Right ventricle myocardium superior (tissue), 1 donor: ENCODE data around the gene ZNRD2. TPM values are rescaled to one million over a fixed set of nuclear protein-coding genes. Genes with fewer than 3 reads are reported as not detected.
"Not testable (repeated sequence)": the region's sequence is repeated elsewhere in the genome, so short reads cannot be mapped to it uniquely, and the experiment has no call there.

Experiments used
- ATAC-seq: fragments of 200-7000 bp; cut with Tn5 transposase; one replicate; pipeline ENCODE4 v1.9.1; 2020; ENCODE audit warnings: mild to moderate bottlenecking; ENCODE audit not compliant: poor library complexity
- DNase-seq: peaks from one replicate; pipeline ENCODE4 v3.0.0-alpha.2; 2020
- intact Hi-C: fragments of 100-400 bp; cut with DNase I; formaldehyde crosslinking; loops from one replicate; pipeline ENCODE4 v1.11.2; 2022
- long read RNA-seq: library from polyadenylated mRNA; unstranded; transcript quantifications from one replicate; pipeline ENCODE4 v2.0.0, GENCODE V29; 2021
- total RNA-seq: library from RNA; stranded (reverse); fragmentation: NEBNext Ultra II Directional; extraction: Animal tissue kit (Norgen Biotek cat#: 25700); gene quantifications from one replicate; pipeline ENCODE4 v1.2.1, GENCODE V29; 2021
- donor health status: DM: no; HTN: yes; CAD: no; lungs with severe emphysema.

Gene ZNRD2, protein sequence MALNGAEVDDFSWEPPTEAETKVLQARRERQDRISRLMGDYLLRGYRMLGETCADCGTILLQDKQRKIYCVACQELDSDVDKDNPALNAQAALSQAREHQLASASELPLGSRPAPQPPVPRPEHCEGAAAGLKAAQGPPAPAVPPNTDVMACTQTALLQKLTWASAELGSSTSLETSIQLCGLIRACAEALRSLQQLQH
- 23.2 TPM for total RNA-seq
- long read RNA-seq, transcript SSSCA1-201 (4 exons, 698 nt) = major isoform, 9 of 57 reads
- long read RNA-seq, partial matches to known transcripts = 6 of 57 reads
- long read RNA-seq, other reads (novel, unspliced or antisense) = 40 of 57 reads

DNA sequence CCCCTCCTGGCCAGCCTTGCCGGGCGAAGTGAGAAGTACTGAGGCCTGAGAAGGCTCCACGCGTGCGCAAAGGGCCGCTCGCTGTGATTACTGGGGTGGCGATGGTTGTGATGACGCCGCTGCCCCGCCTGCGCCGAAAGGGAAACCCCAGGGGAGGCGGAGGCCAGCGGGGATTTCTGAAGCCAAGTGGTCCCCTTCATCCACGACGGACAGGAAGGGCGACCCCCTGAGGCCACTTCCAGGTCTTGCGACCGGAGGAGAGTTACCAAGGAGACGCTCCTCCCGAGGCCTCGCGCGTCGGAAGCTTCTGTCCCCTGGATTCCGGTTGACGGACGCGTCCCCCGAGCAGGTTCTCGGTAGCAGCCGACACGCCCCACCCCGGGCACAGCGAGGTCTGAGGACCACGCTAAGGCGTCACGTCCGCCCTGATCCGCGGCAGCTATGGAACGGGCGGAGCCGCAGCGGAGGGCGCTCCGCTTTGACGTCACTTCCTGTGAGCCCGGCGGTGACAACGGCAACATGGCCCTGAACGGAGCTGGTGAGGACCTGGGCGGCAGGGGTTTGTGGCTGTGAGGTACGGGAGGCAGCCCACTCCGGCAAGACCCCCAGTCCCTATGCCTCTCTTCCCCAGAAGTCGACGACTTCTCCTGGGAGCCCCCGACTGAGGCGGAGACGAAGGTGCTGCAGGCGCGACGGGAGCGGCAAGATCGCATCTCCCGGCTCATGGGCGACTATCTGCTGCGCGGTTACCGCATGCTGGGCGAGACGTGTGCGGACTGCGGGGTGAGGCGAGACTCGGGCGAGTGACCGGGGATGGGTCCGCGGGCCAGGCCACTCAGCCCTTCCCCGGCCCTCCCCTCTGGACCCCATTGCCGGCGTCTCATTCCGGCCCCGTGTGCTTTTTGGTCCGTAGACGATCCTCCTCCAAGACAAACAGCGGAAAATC, at the start of gene ZNRD2:
TSS of gene ZNRD2 (plus strand) at position 505 of the 946 bp plus-strand sequence. CDS start at position 520, 15 bp downstream.
- intact Hi-C loops = loop anchor here (5.0 kb wide), 1 partner anchor 37 kb away; no protein-coding TSS in a partner anchor
- DNase-seq (peak; percentile 99), ATAC-seq (peak; percentile 87)

DNA sequence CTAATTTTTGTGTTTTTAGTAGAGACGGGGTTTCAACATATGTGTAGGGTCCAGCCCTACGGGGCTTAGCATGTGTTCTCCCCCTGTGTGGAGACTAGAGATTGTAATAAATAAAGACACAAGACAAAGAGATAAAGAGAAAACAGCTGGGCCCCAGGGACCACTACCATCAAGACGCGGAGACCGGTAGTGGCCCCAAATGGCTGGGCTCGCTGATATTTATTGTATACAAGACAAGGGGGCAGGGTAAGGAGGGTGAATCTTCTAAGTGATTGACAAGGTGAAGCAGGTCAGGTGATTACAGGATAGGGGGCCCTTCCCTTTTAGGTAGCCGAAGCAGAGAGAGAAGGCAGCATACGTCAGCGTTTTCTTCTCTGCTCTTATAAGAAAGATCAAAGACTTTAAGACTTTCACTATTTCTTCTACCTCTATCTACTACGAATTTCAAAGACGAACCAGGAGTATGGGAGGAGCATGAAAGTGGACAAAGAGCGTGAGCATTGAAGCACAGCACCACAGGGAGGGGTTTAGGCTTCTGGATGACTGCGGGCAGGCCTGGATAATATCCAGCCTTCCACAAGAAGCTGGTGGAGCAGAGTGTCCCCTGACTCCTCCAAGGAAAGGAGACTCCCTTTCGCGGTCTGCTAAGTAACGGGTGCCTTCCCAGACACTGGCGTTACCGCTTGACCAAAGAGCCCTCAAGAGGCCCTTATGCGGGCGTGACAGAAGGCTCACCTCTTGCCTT, 48.3 kb upstream of the ZNRD2 start:
- peak; percentile 30 for DNase-seq
- ATAC-seq, intact Hi-C loops: not testable (repeated sequence)

DNA sequence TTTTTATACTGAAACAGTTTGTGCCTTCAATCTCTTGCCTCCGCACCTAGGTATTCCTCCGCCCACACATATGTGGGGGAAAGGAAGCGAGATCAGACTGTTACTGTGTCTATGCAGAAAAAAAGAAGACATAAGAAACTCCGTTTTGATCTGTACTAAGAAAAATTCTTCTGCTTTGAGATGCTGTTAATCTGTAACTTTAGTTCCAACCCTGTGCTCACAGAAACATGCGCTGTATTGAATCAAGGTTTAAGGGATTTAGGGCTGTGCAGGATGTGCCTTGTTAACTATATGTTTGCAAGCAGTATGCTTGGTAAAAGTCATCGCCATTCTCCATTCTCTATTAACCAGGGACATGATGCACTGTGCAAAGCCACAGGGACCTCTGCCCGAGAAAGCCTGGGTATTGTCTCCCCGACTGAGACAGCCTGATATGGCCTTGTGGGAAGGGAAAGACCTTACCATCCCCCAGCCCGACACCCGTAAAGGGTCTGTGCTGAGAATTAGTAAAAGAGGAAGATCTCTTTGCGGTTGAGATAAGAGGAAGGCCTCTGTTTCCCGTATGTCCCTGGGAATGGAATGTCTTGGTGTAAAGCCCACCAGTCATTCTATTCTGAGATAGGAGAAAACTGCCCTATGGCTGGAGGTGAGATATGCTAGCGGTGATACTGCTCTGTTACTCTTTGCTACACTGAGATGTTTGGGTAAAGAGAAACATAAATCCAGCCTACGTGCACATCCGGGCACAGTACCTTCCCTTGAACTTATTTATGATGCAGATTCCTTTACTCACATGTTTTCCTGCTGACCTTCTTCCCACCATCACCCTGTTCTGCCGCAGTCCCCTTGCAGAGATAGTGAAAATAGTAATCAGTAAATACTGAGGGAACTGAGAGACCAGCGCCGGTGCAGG, 47.3 kb upstream of the ZNRD2 start:
- intact Hi-C loops, ATAC-seq: not testable (repeated sequence)
- peak; percentile 39 for DNase-seq

DNA sequence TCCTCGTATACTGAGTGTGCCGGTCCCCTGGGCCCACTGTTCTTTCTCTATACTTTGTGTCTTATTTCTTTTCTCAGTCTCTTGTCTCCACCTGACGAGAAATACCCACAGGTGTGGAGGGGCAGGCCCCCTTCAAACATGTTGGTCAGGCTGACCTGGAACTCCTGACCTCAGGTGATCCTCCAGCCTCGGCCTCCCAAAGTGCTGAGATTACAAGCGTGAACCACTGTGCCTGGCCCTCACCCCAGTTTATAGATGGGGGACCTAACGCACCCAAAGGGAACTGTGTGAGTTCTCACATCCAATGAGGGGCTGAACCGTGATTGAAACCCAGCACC, 46.7 kb upstream of the ZNRD2 start:
- intact Hi-C loops, ATAC-seq: not testable (repeated sequence)
- DNase-seq = peak; percentile 39

DNA sequence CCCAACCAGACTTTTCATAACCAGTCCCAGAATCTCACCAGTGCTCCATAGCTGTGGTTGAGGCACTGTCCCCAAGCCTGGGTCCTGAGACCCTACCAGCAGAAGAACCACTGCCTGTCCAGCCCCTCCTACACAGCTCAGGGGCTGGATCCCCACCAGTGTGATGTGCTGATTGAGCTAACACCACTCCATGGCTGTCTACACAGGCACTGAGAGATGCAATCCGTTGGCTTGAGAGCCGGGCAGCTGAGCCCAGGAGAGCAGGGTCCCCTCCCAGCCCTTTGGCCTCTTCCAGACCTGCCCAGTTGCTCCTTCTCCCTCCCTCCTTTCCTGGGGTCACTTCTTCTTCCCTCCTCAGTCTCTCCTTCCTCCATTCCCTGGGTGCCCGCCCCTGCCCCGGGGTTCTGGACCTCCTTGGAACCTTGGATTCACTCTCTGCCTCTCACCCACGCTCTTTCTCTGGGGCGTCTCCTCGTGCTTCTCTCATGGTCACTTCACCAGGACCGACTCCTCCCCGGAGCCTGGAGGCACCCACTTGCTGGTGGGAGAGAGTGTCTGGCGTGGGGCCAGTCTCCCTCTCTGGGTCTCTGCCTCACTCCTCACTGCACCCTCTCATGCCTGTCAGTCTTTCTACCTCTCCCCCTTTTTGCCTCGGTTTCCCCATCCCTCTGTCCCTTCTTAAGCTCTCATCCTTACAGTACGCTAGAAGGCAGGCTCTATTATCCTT, 46.1 kb upstream of the ZNRD2 start:
- intact Hi-C loops = no loop called here
- peak; percentile 72 for DNase-seq
- ATAC-seq = peak; percentile 14

DNA sequence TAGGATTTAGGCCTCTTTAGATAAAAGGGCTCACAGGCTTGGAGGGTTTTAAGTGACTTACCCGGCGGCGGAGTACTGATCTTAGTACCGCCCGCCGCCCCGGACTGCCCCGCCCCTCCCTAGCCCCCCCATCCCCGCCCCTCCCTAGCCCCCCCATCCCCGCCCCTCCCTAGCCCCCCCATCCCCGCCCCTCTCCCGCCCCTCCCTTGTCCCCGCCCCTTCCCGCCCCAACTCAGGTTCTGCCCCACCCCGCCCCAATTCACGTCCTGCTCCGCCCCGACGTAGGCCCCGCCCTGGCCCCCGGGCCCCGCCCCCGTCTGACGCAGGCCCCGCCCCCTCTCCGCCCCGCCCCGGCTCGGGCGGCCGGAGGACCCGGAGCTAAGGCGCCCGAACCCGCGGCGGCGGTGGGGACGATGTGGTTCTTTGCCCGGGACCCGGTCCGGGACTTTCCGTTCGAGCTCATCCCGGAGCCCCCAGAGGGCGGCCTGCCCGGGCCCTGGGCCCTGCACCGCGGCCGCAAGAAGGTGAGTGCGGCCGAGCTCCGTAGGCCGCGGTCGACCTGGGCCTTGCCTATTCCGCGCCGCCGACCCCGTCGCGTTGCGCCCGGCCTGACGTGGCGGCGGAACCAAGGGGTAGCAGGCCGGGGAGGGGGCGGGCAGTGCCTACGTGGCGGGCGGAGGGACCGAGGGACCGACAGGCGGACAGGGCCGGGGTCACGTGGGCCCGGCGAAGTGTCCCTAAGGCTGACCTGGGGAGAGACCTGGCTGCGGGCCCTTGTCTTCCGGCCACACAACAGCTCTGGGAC, 45.3 kb upstream of the ZNRD2 start, which contains the start of gene SCYL1:
TSS of gene SCYL1 (plus strand) at position 343 of the 805 bp plus-strand sequence. CDS start at position 414, 71 bp downstream.
- peak; percentile 95 for ATAC-seq
- DNase-seq = peak; percentile 87
- intact Hi-C loops = no loop called here

DNA sequence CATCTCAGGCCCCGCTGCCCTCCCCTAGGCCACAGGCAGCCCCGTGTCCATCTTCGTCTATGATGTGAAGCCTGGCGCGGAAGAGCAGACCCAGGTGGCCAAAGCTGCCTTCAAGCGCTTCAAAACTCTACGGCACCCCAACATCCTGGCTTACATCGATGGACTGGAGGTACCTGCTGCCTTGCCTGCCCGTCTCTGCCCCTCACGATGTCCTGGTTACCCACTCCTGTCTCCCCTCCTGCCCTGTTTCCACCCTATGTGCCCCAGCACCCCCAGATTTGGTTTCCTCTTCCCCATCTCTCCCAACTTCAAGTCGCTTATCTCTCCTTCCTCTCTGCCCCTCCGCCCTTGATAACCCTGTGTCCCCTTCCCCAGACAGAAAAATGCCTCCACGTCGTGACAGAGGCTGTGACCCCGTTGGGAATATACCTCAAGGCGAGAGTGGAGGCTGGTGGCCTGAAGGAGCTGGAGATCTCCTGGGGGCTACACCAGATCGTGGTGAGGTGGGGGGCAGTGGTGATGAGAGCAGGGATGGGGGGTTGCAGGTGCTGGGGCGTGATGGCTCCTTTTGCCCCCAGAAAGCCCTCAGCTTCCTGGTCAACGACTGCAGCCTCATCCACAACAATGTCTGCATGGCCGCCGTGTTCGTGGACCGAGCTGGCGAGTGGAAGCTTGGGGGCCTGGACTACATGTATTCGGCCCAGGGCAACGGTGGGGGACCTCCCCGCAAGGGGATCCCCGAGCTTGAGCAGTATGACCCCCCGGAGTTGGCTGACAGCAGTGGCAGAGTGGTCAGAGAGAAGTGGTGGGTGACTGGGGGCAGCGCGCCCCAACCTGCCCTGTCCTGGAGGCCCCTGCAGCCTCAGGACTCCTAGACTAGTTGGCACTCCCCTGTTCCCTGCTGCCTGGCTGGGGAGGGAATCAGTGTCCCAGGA, 44.5 kb upstream of the ZNRD2 start:
- ATAC-seq (no peak), DNase-seq (peak; percentile 42)
- intact Hi-C loops = no loop called here

DNA sequence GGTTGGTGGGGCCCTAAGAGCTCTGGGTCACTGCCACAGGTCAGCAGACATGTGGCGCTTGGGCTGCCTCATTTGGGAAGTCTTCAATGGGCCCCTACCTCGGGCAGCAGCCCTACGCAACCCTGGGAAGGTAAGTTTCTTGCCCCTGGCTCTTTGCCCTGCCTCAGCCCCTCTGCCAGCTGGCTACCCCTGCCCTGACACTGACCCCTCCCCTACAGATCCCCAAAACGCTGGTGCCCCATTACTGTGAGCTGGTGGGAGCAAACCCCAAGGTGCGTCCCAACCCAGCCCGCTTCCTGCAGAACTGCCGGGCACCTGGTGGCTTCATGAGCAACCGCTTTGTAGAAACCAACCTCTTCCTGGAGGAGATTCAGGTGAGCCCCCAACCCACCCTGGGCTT, 43.5 kb upstream of the ZNRD2 start:
- ATAC-seq = no peak
- DNase-seq = peak; percentile 26
- intact Hi-C loops = no loop called here

DNA sequence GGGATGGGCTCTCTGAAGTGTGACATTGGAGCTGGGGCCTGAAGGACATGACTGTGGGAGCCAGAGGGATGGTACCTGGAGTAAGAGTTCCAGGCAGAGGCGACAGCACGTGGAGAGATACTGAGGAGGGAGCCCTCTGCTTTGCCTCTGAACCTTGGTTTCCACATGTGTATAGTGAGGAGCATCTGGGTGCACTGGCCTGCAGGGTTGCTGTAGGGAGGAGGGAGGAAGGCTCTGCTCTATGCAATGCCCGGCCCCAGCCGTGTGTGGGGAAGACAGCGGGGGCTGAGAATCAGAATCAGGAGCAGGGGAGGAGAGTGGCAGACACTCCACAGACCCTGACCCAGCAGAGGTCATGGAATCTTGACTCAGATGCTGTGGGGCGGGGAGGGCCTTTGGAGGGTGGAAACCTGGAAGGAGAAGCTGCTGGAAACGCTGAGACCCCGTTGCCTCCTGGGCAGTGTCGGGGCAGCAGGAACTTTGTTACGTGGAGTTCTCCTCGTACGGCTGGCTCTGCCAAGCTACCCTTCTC, 41.4 kb upstream of the ZNRD2 start:
- intact Hi-C loops = no loop called here
- no peak for ATAC-seq
- DNase-seq = no peak

DNA sequence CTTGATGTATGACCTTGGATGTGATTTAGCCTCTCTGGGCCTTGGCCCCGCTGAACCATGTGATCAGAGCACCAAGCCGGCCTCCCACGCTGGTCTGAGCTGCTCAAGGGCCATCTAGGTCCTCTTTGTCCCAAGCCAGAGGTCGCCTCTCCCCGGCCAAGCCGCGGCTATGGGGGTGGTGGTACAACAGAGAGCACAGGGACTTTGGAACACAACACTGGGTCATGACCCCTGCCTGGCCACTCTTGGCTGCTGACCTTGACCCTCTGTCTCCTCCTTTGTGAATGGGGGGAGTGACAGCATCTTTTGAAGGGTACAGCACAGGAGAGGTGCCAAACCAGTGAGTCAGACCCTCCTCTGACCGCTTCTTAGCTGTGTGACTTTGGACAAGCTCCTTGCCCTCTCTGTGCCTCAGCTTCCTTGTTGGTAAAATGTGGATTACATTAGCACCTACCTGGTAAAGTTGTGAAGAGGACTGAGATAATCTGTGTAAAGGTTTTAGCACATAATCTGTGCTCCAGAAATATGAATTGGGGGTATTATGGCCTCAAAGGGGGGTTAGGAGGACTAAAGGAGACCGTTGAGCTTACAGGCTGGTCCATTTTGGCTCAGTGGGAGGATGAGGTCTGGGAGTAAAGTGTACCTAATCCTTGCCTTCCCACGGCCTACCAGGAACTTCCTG, 40.7 kb upstream of the ZNRD2 start:
- no peak for ATAC-seq
- DNase-seq = no peak
- intact Hi-C loops = no loop called here

DNA sequence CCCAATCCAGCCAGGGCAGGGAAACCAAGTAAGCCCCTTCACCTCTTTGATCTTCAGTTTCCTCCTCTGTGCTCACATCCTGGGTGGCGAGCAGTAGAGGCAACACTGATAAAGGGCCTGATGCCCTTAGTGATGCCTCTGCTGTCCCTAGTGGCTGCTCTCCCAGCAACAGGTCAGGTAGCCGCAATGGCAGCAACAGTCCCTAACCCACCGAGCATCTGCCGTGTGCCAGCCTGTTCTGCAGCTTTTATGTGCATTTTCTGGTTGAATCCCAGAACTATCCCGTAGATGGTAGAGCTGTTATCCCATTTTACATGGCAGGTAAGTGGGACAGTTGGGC, 40.1 kb upstream of the ZNRD2 start:
- DNase-seq (no peak), ATAC-seq (no peak)
- intact Hi-C loops = no loop called here

DNA sequence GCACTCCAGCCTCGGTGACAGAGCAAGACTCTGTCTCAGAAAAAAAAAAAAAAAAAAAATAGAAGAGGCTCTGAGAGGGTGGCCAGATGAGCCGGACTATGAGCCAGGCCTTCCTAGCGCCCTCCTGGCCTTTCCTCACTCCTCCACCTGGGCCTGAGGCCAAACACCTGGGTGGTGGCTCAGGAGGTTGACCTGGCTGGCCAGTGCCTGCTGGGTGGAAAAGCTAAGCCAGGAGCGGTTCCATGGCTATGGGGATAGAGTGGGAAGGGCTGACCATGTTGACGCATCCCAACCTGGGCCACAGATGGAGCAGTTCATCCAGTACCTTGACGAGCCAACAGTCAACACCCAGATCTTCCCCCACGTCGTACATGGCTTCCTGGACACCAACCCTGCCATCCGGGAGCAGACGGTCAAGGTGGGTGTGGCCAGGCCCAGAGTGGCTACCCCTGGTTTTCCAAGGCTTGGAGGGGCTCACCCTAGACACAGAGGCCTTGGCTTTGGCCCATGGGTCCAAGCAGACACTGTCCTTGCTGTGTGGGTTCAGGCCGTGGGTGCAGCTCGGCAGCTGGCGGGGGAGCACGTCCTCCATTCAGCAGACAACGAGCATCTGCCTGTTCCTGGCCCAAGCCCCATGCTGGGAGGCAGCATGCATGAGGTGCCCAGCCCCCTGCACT, 37.8 kb upstream of the ZNRD2 start:
- intact Hi-C loops = no loop called here

DNA sequence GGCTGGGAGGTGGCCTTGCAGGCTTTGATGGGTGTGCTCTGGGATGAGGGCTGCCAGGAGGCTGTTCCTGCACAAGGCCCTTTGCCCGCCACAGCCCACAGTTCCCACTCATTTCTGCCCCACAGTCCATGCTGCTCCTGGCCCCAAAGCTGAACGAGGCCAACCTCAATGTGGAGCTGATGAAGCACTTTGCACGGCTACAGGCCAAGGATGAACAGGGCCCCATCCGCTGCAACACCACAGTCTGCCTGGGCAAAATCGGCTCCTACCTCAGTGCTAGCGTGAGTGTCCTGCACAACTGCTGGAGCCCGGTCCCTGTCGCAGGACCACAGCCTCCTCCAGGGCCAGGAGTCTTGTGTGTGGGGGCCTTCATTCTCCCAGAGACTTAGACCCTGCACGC, 35.2 kb upstream of the ZNRD2 start:
- DNase-seq (no peak), ATAC-seq (no peak)
- intact Hi-C loops = no loop called here

More for the DNA sequence above, 37.8 kb upstream of the ZNRD2 start:
- no peak for ATAC-seq
- DNase-seq = no peak
